Endothelial cell of umbilical vein (primary cell): ENCODE data around the gene KTN1. TPM values are rescaled to one million over a fixed set of nuclear protein-coding genes. Genes with fewer than 3 reads are reported as not detected.

ENCODE experiments used
- BruUV-seq: library from RNA; stranded (reverse); fragments of 400-500 nt; replicated peaks from 2 replicates; lab custom pipeline; 2021; lab: Mats Ljungman, UMichigan
- CTCF ChIA-PET: fragments of 300-600, 350-600 bp; sonication (Branson Sonifier 250); formaldehyde crosslinking; loops from one replicate; lab custom pipeline; 2021; ENCODE audit warnings: antibody characterized with exemption, inconsistent platforms; lab: Charles Lee
- POLR2A ChIA-PET: fragments of 300-600, 350-600 bp; sonication (Branson Sonifier 250); formaldehyde crosslinking; loops from one replicate; lab custom pipeline; 2021; ENCODE audit warnings: antibody characterized with exemption, inconsistent platforms; lab: Charles Lee
- DNase-seq: peaks from one replicate; pipeline ENCODE4 v3.0.0-alpha.2; 2011; ENCODE audit warnings: low read depth, low spot score
- FAIRE-seq: peaks from 2 replicates; lab custom pipeline; 2011; peaks lifted over from hg19 to GRCh38; lab: Jason Lieb, UNC
- H2AFZ ChIP-seq: 2 replicates; pipeline ENCODE4 v1.6.0; 2012; ENCODE audit warnings: low read depth, low read length, control low read depth, inconsistent platforms
- H3K27ac ChIP-seq: 2 replicates; pipeline ENCODE4 v1.5.1; 2011; ENCODE audit warnings: low read depth, mild to moderate bottlenecking, control low read depth, low read length, moderate library complexity; ENCODE audit not compliant: insufficient read depth
- H3K27me3 ChIP-seq, 2 experiments: 2 replicates each; pipeline versions ENCODE4 v1.6.0 to v1.6.1; 2011; ENCODE audit warnings: low read length in 2 of 2, mixed read lengths in 1 of 2; ENCODE audit not compliant: control insufficient read depth in 2 of 2, insufficient read depth in 2 of 2
- H3K36me3 ChIP-seq, 2 experiments: 2 replicates in 1 of 2; 3 replicates in 1 of 2; pipeline ENCODE4 v1.5.1; 2011; ENCODE audit warnings: low read length in 2 of 2, mild to moderate bottlenecking in 1 of 2, moderate library complexity in 1 of 2; ENCODE audit not compliant: control insufficient read depth in 2 of 2, insufficient read depth in 2 of 2; ENCODE audit errors: extremely low read depth in 1 of 2
- H3K4me1 ChIP-seq: 3 replicates; pipeline ENCODE4 v1.5.1; 2011; ENCODE audit warnings: mild to moderate bottlenecking, low read length; ENCODE audit not compliant: control insufficient read depth, insufficient read depth; ENCODE audit errors: extremely low read depth
- H3K4me2 ChIP-seq: 2 replicates; pipeline ENCODE4 v1.6.1; 2011; ENCODE audit warnings: low read length, control low read depth, mixed read lengths; ENCODE audit not compliant: insufficient read depth
- H3K4me3 ChIP-seq, 3 experiments: fragments of 200-600 bp in 1 of 3; sonication (generic), shearing (Covaris generic) in 1 of 3; replicated peaks in 1 of 3; 2 replicates each; pipeline ENCODE4 v1.5.1; 2011 to 2016; ENCODE audit warnings: control low read depth in 3 of 3, low read length in 3 of 3, mild to moderate bottlenecking in 2 of 3, inconsistent platforms in 1 of 3, low read depth in 1 of 3, moderate library complexity in 1 of 3; ENCODE audit not compliant: insufficient read depth in 1 of 3
- H3K79me2 ChIP-seq: 2 replicates; pipeline ENCODE4 v1.6.0; 2012; ENCODE audit warnings: low read length, inconsistent platforms; ENCODE audit not compliant: control insufficient read depth, insufficient read depth
- H3K9ac ChIP-seq: replicated peaks from 2 replicates; pipeline ENCODE3; 2011; ENCODE audit warnings: low read length, control low read depth; ENCODE audit not compliant: insufficient read depth; ENCODE audit errors: extremely low read depth
- H3K9me1 ChIP-seq: replicated peaks from 3 replicates; pipeline ENCODE4 v1.6.0; 2011; ENCODE audit warnings: mild to moderate bottlenecking, low read length; ENCODE audit not compliant: control insufficient read depth, insufficient read depth; ENCODE audit errors: extremely low read depth
- H3K9me3 ChIP-seq: replicated peaks from 2 replicates; pipeline ENCODE4 v1.5.1; 2012; ENCODE audit warnings: low read length, inconsistent platforms; ENCODE audit not compliant: control insufficient read depth, insufficient read depth
- H4K20me1 ChIP-seq: replicated peaks from 2 replicates; pipeline ENCODE3; 2011; ENCODE audit warnings: mild to moderate bottlenecking, low read length; ENCODE audit not compliant: control insufficient read depth, insufficient read depth; ENCODE audit errors: extremely low read depth
- EZH2 ChIP-seq: IDR thresholded peaks from 2 replicates; pipeline ENCODE4 v1.6.1; 2012; ENCODE audit warnings: borderline replicate concordance, low read depth, mild to moderate bottlenecking, moderate library complexity, low read length, inconsistent platforms; ENCODE audit not compliant: severe bottlenecking
- FOS ChIP-seq: IDR thresholded peaks from 2 replicates; pipeline ENCODE4 v1.6.1; 2011; ENCODE audit warnings: mild to moderate bottlenecking, low read length, moderate library complexity, borderline replicate concordance; ENCODE audit not compliant: insufficient read depth
- GATA2 ChIP-seq: IDR thresholded peaks from 2 replicates; pipeline ENCODE4 v1.7.0; 2011; ENCODE audit warnings: low read depth, mild to moderate bottlenecking, moderate library complexity, mixed read lengths, low read length; ENCODE audit not compliant: insufficient read length, insufficient read depth
- JUN ChIP-seq: IDR thresholded peaks from 2 replicates; pipeline ENCODE4 v1.6.1; 2011; ENCODE audit warnings: borderline replicate concordance, low read depth; ENCODE audit not compliant: insufficient read length, insufficient read depth
- MYC ChIP-seq: IDR thresholded peaks from one replicate; pipeline ENCODE4 v1.6.1; 2011; ENCODE audit warnings: mild to moderate bottlenecking, low read depth, low read length
- POLR2A ChIP-seq: IDR thresholded peaks from 2 replicates; pipeline ENCODE4 v1.6.1; 2012; ENCODE audit warnings: low read depth, mild to moderate bottlenecking, control low read depth, low read length
- dilution Hi-C: fragments of 300-500 bp; cut with MboI; formaldehyde crosslinking; loops from one replicate; pipeline ENCODE4 v1.15.0; 2019; ENCODE audit warnings: low sequenced_read_pairs; ENCODE audit not compliant: extremely low pct_ligation_motif_present
- intact Hi-C: fragments of 100-400 bp; cut with micrococcal nuclease; formaldehyde crosslinking; loops from one replicate; pipeline ENCODE4 v1.10.0; 2022
- polyA plus RNA-seq, 4 experiments: library from polyadenylated mRNA; depleted of rRNA in 3 of 4; stranded (reverse) in 3 of 4; unstranded in 1 of 4; fragments of >200 nt; gene quantifications; 2 replicates each; pipeline versions ENCODE4 v1.2.1 to v1.2.3, GENCODE V29; 2011 to 2012; ENCODE audit warnings: missing spikeins in 1 of 4
- total RNA-seq: library from RNA; stranded (reverse); gene quantifications from 2 replicates; pipeline ENCODE4 v1.2.3, GENCODE V29; 2021
- TF ChIP-seq, protein P1 (sequence below): IDR thresholded peaks from 2 replicates; pipeline ENCODE4 v1.6.1; 2011; ENCODE audit not compliant: insufficient read depth, insufficient read length

The KTN1 gene
- total and polyA plus RNA-seq, 2 donors (not counting 3 experiments of a cell fraction or from before 2014, with no cell fraction given): 33.2 to 148 TPM

DNA sequence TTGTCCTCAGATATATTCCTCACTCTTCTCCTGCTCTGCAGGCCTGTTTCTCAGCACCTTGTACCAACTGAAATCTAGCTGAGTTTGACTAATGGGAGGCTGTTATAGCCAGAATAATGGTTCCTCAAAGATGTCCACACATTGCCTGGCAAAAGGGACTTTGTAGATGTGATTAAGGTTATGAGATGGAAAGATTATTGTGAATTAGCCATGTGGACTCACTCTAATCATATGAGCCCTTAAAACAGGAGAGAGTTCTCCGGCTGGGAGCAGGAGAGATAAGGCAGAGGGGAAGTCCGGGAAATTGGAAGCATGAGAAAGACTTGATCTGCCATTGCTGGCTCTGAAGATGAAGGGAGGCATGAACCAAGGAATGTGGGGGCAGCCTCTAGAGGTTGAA, 40.0 kb upstream of the KTN1 start:
- no peak overlapping the region for H3K27ac ChIP-seq
- no peaks in the 10 kb centered on the region for H3K27me3 ChIP-seq
- FAIRE-seq (no peak), DNase-seq (no peak)
- ChIA-PET CTCF (interaction anchor here (1.5 to 2.2 kb wide), 2 partner anchors 16 to 93 kb away, joined by 4 to 15 read pairs; no protein-coding TSS in a partner anchor), POLR2A (no interaction called here)
- H3K4me1 ChIP-seq: peaks cover 20% of the 10 kb centered on the region
- H3K9me3 ChIP-seq: no peaks in the 10 kb centered on the region
- H2AFZ ChIP-seq: no peak overlapping the region
- H4K20me1 ChIP-seq: no peaks in the 10 kb centered on the region
- H3K4me3 ChIP-seq: no peak overlapping the region
- H3K9me1 ChIP-seq: no peaks in the 10 kb centered on the region
- no peak for TF ChIP-seq MYC
- TF ChIP-seq, protein P1, sequence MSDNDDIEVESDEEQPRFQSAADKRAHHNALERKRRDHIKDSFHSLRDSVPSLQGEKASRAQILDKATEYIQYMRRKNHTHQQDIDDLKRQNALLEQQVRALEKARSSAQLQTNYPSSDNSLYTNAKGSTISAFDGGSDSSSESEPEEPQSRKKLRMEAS: no peak
- no peak overlapping the region for H3K4me2 ChIP-seq
- BruUV-seq: no TSS peak
- no peaks in the 10 kb centered on the region for H3K36me3 ChIP-seq
- no peak overlapping the region for H3K9ac ChIP-seq
- dilution Hi-C loops (no loop called here), intact Hi-C loops (no loop called here)
- no peaks in the 10 kb centered on the region for H3K79me2 ChIP-seq

DNA sequence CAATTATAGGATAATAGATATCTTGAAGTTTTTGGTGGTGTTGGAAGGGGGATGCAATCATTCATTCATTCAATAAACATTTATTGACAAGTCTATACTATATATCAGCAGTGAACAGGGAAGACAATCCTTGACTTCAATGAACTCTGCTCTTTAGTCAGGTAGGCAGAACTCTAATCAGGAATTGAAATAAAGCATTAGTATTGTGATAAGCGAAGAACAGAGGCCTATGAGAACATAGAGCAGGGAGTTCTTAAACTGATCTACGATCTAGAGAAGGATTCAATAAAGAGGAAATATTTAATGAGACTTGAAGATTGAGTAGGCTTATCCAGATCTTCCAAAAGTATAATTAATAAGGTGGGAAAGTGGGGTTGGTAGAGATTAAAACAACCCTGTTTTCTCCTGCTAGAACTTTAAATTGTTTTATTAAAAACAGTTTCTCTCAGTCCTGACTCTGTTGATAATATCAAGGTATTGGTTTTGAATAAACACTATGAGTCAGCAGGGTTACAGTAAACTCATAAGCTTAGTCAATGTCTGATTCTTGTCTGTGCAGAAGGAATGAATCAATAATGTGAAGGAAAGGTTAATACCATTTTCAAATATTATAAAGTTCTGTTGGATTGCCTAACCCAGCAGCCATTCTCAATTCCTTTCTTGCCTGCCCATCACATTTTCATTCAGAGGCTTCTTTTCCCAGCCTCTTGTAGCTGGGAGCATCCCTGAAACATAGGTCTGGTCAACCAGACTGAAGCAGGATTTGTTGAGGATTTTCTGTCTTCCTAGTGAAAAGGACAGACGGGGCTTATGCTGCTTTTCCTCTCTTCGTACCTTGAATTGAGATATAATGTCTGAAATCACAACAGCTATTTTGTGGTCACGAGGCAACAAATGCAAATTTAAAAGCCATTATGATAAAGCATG, 38.9 kb upstream of the KTN1 start:
- dilution Hi-C loops: no loop called here
- TF ChIP-seq EZH2 (no peak), GATA2 (peak; percentile 65), FOS (peak; percentile 71), JUN (peak; percentile 33), POLR2A (no peak)
- no peaks in the 10 kb centered on the region for H3K9me3 ChIP-seq
- CTCF ChIA-PET: interaction anchor here (0.7 to 2.3 kb wide), 7 partner anchors 9 to 103 kb away, joined by 3 to 15 read pairs (median 3); no protein-coding TSS in a partner anchor
- H4K20me1 ChIP-seq: no peaks in the 10 kb centered on the region
- H3K36me3 ChIP-seq: no peaks in the 10 kb centered on the region
- DNase-seq: peak; percentile 35
- H3K27ac ChIP-seq: no peak overlapping the region
- POLR2A ChIA-PET: no interaction called here
- H3K4me1 ChIP-seq: peaks cover 12% of the 10 kb centered on the region
- intact Hi-C loops: no loop called here
- no peak overlapping the region for H3K9ac ChIP-seq
- no peak overlapping the region for H3K4me3 ChIP-seq
- H2AFZ ChIP-seq: no peak overlapping the region
- H3K79me2 ChIP-seq: no peaks in the 10 kb centered on the region
- FAIRE-seq: peak; percentile 74
- H3K27me3 ChIP-seq: no peaks in the 10 kb centered on the region
- H3K9me1 ChIP-seq: no peaks in the 10 kb centered on the region
- no TSS peak for BruUV-seq
- H3K4me2 ChIP-seq: peak overlapping the region; percentile 28
